ENCODE measurements around the gene GLRX5.

DNA sequence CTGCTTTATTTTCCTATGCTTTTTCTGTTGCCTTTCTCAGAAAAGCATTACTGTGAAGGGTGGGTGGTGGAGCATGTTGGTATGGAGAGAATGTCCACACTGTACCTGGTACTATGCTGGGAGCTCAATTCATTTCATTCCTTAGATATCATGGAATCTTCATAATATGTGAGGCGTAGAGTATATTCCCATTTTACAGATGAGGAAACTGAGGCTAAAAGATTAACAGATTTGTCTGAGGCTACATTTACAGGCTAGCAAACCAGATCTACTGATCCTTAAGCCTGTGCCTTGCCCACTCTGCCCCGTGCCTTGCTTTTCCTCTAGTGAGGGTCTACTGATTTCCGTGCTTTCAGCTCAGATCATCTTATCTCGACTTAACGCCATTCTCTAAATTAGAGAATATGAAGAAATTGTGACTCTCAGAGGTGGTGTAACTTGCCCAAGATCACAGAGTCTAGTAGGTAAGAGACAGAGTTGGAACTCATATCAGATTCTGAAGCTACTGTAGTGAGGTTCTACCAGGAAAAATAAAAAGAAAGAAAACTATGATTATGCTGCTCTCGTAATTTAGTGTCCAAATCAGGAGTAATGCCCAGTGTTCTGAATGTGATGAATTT is 5.5 kb downstream of the GLRX5 start:
- TF ChIP-seq, protein P1, sequence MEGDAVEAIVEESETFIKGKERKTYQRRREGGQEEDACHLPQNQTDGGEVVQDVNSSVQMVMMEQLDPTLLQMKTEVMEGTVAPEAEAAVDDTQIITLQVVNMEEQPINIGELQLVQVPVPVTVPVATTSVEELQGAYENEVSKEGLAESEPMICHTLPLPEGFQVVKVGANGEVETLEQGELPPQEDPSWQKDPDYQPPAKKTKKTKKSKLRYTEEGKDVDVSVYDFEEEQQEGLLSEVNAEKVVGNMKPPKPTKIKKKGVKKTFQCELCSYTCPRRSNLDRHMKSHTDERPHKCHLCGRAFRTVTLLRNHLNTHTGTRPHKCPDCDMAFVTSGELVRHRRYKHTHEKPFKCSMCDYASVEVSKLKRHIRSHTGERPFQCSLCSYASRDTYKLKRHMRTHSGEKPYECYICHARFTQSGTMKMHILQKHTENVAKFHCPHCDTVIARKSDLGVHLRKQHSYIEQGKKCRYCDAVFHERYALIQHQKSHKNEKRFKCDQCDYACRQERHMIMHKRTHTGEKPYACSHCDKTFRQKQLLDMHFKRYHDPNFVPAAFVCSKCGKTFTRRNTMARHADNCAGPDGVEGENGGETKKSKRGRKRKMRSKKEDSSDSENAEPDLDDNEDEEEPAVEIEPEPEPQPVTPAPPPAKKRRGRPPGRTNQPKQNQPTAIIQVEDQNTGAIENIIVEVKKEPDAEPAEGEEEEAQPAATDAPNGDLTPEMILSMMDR (IDR thresholded peaks at IDR 0.05) = no peak
- TF ChIP-seq POLR2A (IDR thresholded peaks at IDR 0.05) = no peak
